NCI-H1092 (cell line): ENCODE results near the gene TYR.
"Not testable (repeated sequence)": the region's sequence is repeated elsewhere in the genome, so short reads cannot be mapped to it uniquely, and the experiment has no call there.

Source experiments
- DNase-seq: peaks from one replicate; lab custom pipeline; 2025; lab: John Stamatoyannopoulos, UW

The TYR gene

GRCh38 chr11:89177691-89178231 lies at the start of gene TYR:
TSS of gene TYR (plus strand) at chr11:89177875. CDS start at chr11:89177954, 79 bp downstream.
- DNase-seq = no peak

DNA sequence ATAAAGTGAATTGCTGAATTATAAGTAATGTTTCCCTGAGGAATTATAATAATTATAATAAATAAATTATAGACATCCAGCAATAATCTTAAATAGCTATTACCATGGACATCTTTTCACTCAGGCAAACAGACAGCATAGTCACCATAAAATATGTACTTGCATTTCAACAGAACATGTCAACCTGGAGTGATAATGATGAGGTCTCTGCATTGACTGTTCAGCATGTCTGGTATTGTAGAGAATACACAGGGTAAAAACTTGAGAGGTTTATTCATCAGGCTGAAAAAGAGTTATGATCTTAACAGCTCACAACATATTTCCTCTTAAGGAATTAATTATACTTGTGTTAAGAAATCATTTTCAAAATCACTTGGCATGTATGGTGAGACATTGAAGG lies 41.1 kb upstream of the TYR start:
- DNase-seq = no peak

DNA sequence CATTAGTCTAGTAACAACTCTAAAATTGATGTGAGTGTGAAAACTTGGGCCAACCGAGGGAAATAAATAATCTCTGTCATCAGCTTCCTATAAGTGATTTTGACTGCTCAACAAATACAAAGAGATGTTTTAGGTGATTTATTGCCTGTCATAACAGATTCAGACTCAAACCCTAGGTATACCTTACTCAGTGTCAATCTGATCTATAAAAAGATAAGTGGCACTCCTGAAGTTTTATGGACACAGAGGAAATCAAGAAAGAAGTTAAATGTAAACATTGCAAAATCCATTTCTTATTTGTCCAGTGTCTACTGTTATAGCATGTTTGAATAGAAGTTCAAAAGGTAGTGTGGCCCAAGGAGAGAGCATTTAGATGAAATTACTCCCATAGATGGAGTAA lies 30.4 kb upstream of the TYR start:
- DNase-seq = no peak

DNA sequence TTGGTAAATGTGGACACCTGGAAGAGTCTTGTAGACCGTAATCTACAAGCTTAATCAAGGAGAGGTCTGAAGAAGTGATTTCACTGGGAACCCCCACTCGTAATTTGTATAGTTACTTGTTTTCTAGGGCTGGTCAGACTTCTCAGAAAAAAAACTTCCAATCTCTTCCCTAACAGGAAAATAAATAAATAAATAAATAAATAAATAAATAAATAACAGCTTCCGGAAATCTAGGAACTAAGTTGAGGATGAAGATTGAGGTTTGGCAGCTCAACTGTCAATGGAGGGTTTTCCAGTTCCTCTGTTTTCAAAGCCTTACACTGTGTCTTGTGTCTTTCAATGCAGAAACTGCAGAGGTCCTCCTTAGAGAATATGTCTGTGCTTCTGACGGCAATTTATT lies 17.7 kb upstream of the TYR start:
- no peak for DNase-seq

DNA sequence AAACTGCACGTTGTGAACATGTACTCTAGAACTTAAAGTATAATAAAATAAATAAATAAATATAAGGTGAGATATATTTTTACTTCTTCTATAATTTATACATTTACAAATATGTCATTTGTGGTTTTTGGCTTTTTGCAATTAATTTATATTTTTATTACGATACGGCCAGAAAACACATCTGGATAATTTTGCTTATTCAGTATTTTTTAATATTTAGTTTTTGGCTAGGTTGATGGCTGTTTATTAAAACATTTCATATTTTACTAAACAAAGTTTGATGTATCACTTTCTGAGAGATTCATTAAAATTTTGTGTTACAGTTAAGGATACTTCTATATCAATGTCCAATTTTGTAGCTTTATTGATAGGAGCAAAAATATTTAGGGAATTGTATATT lies 15.7 kb upstream of the TYR start:
- no peak for DNase-seq

DNA sequence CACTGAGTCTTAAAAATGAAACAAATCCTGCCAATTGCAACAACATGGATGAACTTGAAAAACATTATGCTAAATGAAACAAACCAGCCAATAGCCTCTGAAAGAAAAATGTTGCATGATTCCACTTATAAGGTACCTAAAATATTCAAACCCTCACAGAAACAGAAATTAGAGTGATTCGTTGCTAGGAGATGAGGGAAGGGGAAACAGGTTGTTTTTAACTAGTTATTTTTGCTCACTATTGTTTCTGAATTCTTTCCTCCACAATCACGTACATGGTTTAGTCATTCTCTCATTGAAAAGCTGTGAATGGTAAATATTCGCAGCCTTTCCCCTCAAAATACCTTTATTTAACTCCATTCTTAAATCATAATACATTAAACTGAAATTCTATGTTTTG lies 14.0 kb upstream of the TYR start:
- no peak for DNase-seq

DNA sequence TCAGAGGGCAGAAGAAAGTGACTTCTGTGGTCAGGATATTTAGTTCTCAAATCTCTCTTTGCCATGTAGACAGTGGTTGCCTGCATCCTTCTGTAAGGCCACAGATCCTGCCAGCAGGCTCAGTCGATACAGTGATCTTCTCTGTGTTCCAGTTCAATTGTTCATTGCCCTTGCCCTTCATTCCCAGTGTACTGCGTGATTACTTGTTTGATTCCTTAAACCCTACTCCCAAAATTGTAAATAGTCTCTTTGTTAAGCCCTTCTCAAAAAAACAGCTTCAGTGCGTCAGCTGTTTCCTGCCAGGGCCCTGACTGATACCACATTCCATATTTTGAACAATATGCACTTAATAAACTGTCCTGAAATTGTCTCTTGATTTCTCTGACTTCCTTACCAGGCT lies 9.3 kb upstream of the TYR start:
- DNase-seq = no peak

- no peak for DNase-seq
Measured at GRCh38 chr11:89175796-89176195, 1.9 kb upstream of the TYR start.

DNA sequence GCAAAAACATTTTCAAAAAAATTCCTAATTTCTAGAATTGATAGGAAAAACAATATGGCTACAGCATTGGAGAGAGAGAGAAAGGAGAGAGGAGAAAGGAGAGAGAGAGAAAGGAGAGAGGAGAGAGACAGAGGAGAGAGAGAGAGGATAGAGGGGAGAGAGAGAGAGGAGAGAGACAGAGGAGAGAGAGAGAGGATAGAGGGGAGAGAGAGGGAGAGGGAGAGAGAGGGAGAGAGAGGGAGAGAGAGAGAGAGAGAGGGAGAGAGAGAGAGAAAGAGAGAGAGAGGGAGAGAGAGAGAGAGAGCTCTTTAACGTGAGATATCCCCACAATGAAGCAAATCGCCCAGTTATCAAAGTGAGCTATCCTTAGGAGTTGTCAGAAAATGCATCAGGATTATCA lies 737 bp upstream of the TYR start:
- DNase-seq = no peak

DNA sequence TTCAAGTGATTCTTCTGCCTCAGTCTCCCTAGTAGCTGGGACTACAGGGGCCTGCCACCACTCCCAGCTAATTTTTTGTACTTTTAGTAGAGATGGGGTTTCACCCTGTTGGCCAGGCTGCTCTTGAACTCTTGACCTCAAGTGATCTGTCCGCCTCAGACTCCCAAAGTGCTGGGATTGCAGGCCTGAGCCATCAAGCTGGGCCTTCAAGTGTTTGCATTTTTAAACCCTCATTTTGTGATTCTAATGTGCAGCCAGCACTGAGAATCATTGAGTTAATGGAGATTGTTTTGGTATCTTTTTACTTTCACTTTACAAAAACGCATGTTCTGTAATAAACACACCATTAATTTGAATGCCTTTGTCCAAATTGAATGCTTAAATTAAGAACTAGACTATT lies 3.4 kb downstream of the TYR start:
- DNase-seq = no peak

DNA sequence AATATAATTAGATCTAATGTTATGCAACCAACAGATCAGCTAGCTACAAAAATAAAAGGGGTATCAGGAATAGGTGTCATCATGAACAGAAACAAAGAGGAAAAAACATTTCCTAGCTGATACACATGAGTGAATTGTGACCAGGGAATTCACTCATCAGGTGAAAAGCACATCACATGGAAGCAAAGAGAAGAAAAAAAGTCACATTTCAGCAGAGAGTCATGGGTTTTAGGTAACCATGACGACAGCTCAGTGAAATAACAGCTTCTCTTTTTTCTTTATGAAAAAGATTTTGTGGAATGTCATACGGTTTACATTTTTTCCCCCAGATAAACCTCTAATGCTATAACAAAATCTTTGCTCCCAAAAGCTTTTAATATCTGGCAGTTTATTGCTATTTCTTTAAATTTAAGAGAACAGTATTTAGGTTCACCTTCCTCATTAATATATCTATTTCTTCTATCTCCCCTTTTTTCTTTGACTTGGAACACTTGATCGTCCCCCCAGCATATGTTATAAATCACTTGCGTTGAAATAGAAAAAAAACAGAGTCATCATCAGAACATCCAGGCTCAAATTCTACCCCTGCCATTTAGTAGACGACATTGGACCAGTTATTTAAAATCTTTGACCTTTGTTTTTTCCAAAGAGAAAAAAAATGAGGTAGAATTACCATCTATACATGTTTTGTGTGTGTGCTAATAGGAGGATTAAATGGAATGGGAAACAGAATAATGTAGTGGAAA lies 5.3 kb downstream of the TYR start:
- DNase-seq = no peak

DNA sequence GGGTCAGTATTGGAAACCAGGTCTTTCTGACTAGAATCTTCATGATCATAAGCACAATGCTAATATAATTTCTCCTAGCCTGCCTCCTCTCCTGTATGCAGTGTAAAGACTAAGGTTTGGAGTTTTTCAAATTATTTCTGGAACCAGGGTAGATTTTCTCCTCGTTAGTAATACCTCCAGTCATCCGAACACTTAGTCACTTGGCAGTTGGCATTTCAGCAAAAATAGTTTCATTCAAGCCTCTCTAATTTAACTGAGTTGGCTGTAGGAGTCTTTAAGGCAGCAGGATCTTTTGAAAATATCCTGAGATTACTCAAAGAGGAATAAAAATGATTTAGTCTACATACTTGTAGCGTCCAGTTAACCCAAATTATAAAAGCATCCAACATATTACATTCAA lies 6.3 kb downstream of the TYR start:
- DNase-seq = no peak

GRCh38 chr11:89189776-89190175 lies 12.1 kb downstream of the TYR start:
- DNase-seq = no peak

DNA sequence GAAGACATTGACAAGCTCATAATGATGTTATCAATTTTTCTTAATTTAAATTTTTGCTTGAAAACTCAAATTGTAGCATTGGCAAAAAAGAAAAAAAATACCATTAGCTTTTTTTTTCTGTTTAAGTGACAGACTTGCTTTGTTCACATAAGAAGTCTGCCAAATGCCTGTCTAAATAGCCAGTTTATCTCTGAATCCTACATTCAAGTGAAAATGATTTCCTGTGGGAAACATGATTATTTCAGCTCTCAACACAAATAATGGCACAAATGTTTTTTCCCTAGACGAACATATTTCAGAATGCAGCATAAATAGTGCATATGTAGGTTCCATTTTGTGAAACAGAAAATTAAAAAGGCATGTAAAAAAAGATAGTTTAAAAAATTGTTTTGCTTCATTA lies 23.5 kb downstream of the TYR start:
- DNase-seq = no peak

DNA sequence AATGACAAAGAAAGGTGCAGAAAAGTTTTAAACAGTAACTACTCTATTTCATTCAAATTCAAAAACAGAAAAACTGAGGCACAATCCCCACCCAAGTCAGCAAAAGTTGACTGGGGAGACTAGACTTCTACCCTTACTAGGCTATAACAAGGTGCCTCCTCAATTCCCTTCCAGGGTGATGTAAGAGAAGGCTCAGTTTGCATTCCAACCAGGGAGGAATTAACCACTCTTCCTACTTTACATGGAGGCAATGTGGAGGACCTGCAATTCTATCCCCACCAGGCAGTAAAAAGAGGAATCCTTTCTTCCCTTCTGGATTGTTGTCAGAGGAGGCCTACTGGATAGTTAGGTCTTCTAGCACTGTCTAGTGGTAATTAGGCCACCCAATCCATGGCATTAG lies 26.1 kb downstream of the TYR start:
- DNase-seq = no peak

DNA sequence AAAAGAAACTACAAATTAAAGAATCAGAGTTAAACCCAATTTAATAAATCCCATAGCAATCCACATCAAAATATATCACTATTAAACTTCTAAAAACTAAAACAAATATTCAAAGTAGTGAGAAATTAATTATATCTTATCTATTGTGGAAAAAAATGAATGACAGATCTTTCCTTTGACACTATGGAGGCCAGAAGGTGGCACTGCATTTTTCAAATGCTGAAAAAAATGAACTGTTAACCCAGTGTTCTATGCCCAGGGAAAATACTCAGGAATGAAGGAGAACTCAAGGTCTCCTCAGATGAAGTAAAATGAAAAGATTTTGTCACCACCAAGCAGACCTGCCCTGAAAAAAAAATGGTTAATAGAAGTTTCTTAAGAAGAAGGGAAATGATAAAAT lies 27.7 kb downstream of the TYR start:
- no peak for DNase-seq

DNA sequence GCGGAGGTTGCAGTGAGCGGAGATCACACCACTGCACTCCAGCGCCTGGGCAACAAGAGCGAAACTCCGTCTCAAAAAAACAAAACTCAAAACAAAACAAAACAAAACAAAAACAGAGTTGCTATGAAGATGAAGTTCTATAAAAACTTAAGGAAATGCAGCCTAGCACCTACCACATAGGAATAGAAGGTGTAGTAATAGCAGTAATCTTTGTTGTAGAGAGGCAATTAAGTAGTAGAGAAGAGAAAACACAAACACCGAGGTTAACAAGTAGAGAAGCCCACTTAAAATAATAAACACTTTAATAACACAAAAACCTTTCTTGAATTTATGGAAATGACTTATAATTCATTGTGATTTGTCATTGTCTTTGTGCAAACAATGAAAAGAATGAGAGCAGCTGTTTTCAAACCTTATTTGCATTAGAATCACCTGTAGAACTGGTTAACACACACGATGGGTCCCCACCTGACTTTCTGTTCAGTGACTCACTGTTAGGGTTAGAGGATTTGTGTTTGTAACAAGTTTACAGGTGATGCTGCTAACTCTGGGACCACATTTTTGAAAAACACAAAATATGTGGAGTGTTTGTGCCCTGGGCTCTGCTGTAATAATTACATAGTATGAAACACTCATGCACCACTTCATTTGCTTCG lies 43.1 kb downstream of the TYR start:
- DNase-seq = no peak

- no peak for DNase-seq
Measured at GRCh38 chr11:89235083-89235482, 57.4 kb downstream of the TYR start.

DNA sequence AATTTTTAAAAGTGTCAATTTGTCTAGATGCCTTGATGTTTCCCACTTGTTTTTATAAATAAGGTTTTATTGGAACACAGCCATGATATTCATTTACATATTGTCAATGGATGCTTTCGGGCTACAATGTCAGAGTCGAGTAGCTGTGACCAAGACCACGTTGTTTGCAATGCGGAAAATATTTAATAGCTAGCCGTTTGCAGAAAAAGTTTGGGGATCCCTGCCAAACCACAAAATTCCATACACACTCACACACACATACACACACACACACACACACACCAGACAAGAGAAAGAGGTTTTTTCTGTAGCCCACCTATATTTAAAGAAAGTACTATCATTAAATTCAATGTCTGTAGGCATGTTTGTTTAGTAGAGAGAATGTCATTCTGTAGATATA lies 58.3 kb downstream of the TYR start:
- no peak for DNase-seq

DNA sequence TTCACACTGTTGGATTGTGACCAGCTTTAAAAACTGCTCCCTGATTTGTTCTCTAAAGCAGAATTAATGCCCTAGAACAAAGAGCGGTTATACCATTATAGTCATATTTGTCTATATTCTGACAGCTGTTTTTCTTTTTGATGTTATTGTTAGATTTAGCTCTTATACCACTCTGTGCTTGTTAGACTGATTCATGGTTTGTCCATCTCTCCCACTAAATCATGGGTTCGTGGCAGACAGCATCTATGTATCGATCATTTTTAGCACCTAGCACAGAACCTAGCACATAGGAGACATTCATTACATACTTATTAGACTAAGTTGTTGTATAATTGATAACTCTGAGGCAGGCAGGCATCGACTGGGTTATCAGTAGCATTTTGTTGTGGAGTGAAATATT lies 69.3 kb downstream of the TYR start:
- DNase-seq = not testable (repeated sequence)

DNA sequence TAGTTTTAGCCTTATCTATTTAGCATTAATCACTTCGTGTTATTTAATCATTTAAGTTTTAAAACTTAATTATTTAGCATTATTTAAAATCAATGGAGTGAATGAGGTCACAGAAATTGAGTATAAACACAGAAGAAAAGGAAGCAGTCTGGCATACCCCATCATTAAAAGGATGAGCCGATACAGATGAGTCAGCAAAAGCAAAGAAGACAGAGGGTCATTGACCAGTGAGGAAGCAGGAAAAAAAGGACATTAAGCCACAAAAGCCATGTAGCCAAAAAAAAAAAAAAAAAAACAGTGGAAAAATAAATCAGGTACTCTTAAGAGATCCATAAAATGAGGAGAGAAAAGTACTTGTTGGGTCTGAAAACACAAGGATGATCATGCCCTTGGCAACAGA lies 71.5 kb downstream of the TYR start:
- no peak for DNase-seq

DNA sequence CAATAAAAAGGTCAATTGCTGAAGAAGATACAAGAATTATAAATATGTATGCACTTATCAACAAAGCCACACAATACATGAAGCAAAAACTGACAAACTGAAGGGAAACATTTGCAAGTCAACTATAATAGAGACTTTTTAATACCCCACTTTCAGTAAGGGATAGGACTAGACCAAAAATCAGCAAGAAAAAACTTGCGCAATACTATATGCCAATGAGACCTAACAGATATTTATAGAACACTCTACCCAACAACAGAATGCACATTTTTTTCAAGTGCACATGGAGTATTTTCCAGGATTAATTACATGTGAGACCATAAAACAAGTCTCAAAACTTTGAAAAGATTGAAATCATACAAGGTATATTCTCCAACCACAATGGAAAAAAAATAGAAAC lies 83.8 kb downstream of the TYR start:
- DNase-seq = not testable (repeated sequence)

DNA sequence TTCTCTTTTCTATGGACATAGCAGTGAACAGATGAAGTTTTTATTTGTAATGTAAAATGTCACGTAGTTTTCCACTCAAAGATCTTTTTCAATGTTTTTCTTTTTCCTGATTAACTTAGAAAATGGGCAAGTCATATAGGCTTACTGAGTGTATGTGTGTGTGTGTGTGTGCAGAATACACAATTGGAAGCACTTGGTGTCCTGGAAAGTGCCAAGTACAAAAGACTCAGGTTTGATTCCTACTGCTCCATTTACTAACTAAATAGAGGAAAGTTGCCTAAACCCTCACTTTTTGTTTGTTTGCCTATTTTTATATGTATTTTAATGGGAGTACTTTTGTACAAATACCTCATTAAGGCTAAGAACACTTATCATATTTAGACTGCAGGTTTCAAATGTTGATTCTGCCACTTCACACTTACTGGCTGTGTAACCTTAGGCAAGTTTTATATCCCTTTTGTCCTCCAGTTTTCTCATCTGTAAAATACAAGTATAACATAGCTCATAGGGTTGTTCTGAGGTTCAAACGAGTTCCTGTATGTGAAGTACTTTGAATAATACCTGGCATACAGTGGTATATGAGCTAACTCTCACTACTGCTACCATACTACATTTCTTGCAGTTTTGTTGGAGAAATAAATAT lies 90.1 kb downstream of the TYR start:
- no peak for DNase-seq
